HFF-Myc (cell line): Measurements from ENCODE around the gene PRKCB.

Source experiments
- DNase-seq: peaks from one replicate; pipeline ENCODE4 v3.0.0-alpha.2; 2011; ENCODE audit warnings: low read depth; ENCODE audit errors: extremely low read depth
- H3K4me3 ChIP-seq: replicated peaks from 2 replicates; pipeline ENCODE4 v1.5.1; 2011; ENCODE audit warnings: low read depth, mild to moderate bottlenecking, control low read depth, low read length
- TF ChIP-seq, protein P1 (sequence below): IDR thresholded peaks from 2 replicates; pipeline ENCODE4 v1.5.1; 2012; ENCODE audit warnings: mild to moderate bottlenecking, low read depth, low read length, control low read depth; ENCODE audit errors: missing control alignments

The PRKCB gene

DNA sequence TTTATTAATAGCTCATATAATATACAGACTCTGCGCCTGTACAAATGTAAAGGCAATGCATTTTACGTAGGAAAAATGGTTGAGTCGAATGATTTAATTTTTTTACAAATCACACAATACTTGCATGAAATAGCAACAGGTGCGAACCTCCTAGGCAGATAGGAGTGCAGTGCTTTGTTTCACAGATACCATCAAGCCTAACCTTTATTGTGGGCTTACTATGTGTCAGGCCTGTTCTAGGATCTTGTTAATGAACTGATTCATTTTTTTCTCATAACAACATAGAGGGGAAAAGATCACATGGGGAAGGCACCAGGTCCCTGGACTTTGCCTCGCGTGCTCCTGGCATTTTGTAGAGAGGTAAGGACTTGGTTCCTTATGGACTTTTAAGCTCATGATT is 107.8 kb downstream of the PRKCB start:
- no peak overlapping the region for H3K4me3 ChIP-seq
- TF ChIP-seq, protein P1, sequence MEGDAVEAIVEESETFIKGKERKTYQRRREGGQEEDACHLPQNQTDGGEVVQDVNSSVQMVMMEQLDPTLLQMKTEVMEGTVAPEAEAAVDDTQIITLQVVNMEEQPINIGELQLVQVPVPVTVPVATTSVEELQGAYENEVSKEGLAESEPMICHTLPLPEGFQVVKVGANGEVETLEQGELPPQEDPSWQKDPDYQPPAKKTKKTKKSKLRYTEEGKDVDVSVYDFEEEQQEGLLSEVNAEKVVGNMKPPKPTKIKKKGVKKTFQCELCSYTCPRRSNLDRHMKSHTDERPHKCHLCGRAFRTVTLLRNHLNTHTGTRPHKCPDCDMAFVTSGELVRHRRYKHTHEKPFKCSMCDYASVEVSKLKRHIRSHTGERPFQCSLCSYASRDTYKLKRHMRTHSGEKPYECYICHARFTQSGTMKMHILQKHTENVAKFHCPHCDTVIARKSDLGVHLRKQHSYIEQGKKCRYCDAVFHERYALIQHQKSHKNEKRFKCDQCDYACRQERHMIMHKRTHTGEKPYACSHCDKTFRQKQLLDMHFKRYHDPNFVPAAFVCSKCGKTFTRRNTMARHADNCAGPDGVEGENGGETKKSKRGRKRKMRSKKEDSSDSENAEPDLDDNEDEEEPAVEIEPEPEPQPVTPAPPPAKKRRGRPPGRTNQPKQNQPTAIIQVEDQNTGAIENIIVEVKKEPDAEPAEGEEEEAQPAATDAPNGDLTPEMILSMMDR = no peak
- DNase-seq = no peak

DNA sequence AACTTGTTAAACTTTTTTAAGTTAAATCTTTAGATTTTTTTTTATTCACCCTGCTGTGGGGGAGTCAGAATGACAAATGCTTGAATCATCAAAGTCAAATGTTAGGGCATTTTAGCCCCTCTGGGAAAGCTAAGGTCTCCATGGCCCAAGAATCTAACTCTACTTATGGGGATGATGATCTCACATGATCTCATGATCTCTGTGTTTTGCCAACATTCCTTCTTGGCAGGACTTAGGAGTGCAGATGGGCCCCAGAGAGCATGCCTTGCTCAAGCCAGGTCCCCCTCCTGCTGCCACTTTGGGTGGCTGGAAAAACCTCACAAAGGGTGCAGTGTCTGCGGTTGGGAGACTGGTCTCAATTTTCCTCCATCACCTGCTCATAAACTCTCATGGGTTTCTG is 108.6 kb downstream of the PRKCB start:
- no peak overlapping the region for H3K4me3 ChIP-seq
- DNase-seq = no peak
- TF ChIP-seq, protein P1 = no peak

DNA sequence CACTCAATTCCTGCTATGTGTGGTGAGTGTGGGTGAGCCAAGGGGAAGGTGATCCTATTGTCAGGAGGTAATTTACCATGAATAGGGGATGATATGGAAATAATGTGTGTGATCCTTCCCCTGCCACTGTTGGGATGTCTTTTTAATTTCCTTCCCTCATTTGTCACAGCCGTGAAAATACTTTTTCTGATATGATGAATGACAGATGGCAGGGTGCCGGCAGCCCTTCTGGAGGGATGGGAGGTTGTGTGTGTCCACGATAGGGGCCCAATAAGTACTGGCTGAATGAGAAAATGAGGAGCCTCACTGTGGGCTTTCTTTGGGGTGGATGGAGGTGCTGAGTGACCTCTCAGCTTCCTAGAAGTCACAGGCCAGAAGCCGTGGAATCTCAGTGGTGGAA is 109.5 kb downstream of the PRKCB start:
- TF ChIP-seq, protein P1 = no peak

DNA sequence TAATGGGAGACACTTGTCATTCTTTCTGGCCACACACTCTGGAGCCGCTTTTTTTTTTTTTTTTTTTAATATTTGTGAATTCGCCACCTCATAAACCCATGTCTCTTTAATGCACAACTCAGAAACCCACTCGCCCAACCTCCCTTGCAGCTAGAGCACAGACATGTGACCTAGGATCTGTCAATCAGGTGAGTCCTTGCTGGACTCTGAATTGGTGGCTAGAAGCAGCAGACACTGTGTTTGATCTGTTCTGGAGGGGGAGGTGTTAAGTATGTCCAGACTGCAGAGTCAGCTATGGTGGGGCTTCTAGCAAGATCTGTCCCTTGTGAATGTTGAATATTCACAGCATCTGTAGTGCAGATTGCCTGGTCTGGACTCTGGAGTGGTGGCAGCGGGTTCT is 112.1 kb downstream of the PRKCB start:
- TF ChIP-seq, protein P1 = no peak
- no peak for DNase-seq
- no peak overlapping the region for H3K4me3 ChIP-seq

More for the DNA sequence above, 109.5 kb downstream of the PRKCB start:
- DNase-seq = no peak
- no peak overlapping the region for H3K4me3 ChIP-seq

DNA sequence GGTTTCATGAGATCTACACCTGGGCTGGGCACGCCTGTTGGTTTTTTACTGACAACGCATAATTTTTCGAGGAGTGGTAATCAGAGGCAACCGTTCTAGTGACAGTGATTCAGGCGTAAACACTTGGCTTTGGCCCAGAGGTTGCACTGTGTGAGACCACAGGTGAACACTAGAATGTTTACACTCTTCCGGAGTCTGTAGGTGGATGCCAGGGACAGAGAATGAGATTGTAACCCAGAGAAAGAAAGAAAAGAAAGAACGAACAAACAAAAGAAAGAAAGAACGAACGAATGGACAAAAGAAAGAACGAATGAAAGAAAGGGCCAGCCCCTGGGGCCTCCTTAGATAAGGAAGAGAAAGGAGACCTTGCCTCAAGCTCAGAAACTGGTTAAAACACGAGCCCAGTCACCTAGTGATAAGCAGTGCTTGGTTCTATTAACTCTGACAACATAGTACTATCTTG is 113.2 kb downstream of the PRKCB start:
- DNase-seq = no peak
- no peak overlapping the region for H3K4me3 ChIP-seq
- TF ChIP-seq, protein P1 = no peak

DNA sequence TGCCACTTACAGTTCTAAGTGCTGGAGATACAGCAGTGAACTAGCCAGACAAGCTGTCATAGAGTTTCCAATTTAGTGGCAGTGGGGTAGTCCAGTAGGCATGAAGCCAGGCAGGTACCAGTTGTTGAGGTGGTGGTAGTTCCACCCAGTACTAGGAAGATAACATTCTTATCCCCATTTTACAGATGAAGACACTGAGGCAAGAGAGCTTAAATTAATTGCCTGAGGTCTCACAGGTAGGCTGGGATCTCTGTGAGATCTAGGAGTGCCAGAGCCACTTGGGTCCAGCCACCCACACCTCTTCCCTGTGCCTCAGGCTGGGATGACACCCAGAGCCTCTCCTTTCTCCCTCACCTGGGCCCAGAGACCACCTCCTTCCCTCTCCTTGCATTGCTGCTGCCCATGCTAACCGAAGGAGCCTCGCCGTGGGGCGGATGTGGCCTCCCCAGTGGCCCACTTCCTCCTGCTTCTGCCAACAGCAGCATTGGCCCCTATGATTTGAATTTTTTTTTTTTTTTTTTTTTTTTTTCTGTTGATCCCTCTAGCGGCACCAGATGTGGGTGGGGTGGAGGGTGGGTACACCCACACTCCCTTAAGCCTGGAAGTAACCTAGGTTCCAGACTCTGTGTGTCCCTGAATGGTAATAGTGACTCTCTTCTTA is 114.0 kb downstream of the PRKCB start:
- H3K4me3 ChIP-seq = no peak overlapping the region
- TF ChIP-seq, protein P1 = no peak
- no peak for DNase-seq
